Adrenal gland (tissue), 12 donors: Measurements from ENCODE around the gene DNAH6. TPM values are rescaled to one million over a fixed set of nuclear protein-coding genes. Genes with fewer than 3 reads are reported as not detected.

Experiments
- DNase-seq, 7 donors: peaks; one replicate each; pipeline ENCODE4 v3.0.0-alpha.2; 2019 to 2020
- H3K27ac ChIP-seq, 5 donors: fragments of 200-600 bp; sonication (generic) in 4 of 5; 1 replicate in 3 of 5; 2 replicates in 2 of 5; pipeline versions ENCODE4 v1.5.1 to v1.8.0; 2016 to 2020; ENCODE audit warnings: mild to moderate bottlenecking in 1 of 5
- H3K27me3 ChIP-seq: fragments of 200-600 bp; 2 replicates; pipeline ENCODE4 v1.8.0; 2021
- H3K36me3 ChIP-seq, 2 donors: fragments of 200-600 bp; replicated peaks in 1 of 2; 1 replicate in 1 of 2; 2 replicates in 1 of 2; pipeline versions ENCODE4 v1.5.1 to v1.8.0; 2018 to 2022
- H3K4me1 ChIP-seq, 2 donors: fragments of 200-600 bp; replicated peaks in 1 of 2; 1 replicate in 1 of 2; 2 replicates in 1 of 2; pipeline versions ENCODE4 v1.5.1 to v1.8.0; 2018 to 2021
- H3K4me3 ChIP-seq, 4 donors: fragments of 200-600 bp; sonication (generic) in 3 of 4; one replicate each; pipeline ENCODE4 v1.5.1; 2016 to 2018
- H3K9me3 ChIP-seq, 3 donors: fragments of 200-600 bp; sonication (generic) in 1 of 3; replicated peaks in 1 of 3; 1 replicate in 2 of 3; 2 replicates in 1 of 3; pipeline versions ENCODE4 v1.5.1 to v1.8.0; 2016 to 2021
- POLR2A ChIP-seq, 2 donors: fragments of 450-650 bp; IDR thresholded peaks; one replicate each; pipeline ENCODE4 v1.6.1; 2017; ENCODE audit warnings: antibody characterized with exemption in 2 of 2, mild to moderate bottlenecking in 2 of 2, moderate library complexity in 1 of 2
- WGBS, 4 donors: extraction: QIAGEN DNeasy Blood & Tissue Kit in 2 of 4; methylation state at CpG; one replicate each; pipeline versions ENCODE4 v1.1.5 to v1.1.7; 2013 to 2017; 5-methylcytosine and 5-hydroxymethylcytosine counted together
- intact Hi-C, 2 donors: fragments of 100-400 bp; cut with DNase I; formaldehyde crosslinking; loops; one replicate each; pipeline versions ENCODE4 v1.14.1 to v1.15.0; 2022 to 2023
- polyA plus RNA-seq, 3 donors: library from polyadenylated mRNA; stranded (reverse); fragments of 200-250 nt in 2 of 3; fragments of 350-450 nt in 1 of 3; fragmentation: Illumina TruSeq in 1 of 3; extraction: RNeasy Lipid Tissue Mini Kit (QIAGEN cat#74804) in 1 of 3; gene quantifications; one replicate each; pipeline ENCODE4 v1.2.3, GENCODE V29; 2013 to 2014
- total RNA-seq, 9 donors: library from RNA; depleted of rRNA in 4 of 9; stranded (reverse); fragments of >200 nt in 4 of 9; fragments of 120-200 nt in 1 of 9; fragmentation: NEBNext Ultra II Directional in 1 of 9; extraction: Animal tissue kit (Norgen Biotek cat#: 25700) in 1 of 9; gene quantifications; one replicate each; pipeline versions ENCODE4 v1.1.0 to v1.2.4, GENCODE V29; 2013 to 2023
- TF ChIP-seq, protein P1 (sequence below), 6 experiments: fragments of 450-650 bp in 4 of 6; fragments of 200-600 bp in 2 of 6; sonication (generic) in 1 of 6; IDR thresholded peaks; 1 replicate in 5 of 6; 2 replicates in 1 of 6; pipeline versions ENCODE4 v1.5.1 to v1.8.0; 2016 to 2021; ENCODE audit warnings: antibody characterized with exemption in 6 of 6, mild to moderate bottlenecking in 2 of 6, moderate library complexity in 1 of 6
- donor health status: healthy with polysubstance abuse.
- donor health status: Bipolar disorder and iron deficiency.
- donor health status: DM: yes; HTN: yes; CAD: no.
- donor health status: DM: no; HTN: no; CAD: no.
- donor health status: DM: no; HTN: no; CAD: no.
- donor health status: DM: yes; HTN: yes; CAD: no.

Gene DNAH6
- total and polyA plus RNA-seq, 12 donors = 0.06 to 0.74 (median 0.28) TPM

DNA sequence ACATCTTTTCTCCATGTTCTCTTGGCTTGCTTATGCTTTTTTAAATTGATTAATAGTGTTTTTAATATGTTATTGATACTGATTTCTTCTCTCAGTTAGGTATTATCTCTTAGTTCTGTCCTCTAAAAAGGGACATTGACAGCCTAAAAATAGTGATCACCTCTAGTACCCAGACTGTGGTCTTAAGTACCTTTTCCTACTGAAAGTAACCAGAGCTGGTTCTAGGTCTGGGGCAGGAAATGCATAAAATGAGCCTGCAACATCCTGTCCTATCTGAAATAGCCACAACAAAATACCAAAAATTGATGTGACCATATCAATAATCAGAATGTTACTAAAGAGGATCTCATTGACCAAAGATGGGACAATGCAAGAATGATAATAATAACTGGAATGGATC lies 113.3 kb downstream of the DNAH6 start:
- Histone ChIP-seq H3K36me3 (no peaks in the 10 kb centered on the region), H3K4me3 (no peak overlapping the region), H3K27me3 (no peaks in the 10 kb centered on the region), H3K9me3 (no peaks in the 10 kb centered on the region), H3K4me1 (no peaks in the 10 kb centered on the region), H3K27ac (no peak overlapping the region)
- DNase-seq = no peak
- TF ChIP-seq, protein P1, sequence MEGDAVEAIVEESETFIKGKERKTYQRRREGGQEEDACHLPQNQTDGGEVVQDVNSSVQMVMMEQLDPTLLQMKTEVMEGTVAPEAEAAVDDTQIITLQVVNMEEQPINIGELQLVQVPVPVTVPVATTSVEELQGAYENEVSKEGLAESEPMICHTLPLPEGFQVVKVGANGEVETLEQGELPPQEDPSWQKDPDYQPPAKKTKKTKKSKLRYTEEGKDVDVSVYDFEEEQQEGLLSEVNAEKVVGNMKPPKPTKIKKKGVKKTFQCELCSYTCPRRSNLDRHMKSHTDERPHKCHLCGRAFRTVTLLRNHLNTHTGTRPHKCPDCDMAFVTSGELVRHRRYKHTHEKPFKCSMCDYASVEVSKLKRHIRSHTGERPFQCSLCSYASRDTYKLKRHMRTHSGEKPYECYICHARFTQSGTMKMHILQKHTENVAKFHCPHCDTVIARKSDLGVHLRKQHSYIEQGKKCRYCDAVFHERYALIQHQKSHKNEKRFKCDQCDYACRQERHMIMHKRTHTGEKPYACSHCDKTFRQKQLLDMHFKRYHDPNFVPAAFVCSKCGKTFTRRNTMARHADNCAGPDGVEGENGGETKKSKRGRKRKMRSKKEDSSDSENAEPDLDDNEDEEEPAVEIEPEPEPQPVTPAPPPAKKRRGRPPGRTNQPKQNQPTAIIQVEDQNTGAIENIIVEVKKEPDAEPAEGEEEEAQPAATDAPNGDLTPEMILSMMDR (IDR thresholded peaks at IDR 0.05) = no peak
- TF ChIP-seq POLR2A (IDR thresholded peaks at IDR 0.05) = no peak
- intact Hi-C loops = no loop called here

DNA sequence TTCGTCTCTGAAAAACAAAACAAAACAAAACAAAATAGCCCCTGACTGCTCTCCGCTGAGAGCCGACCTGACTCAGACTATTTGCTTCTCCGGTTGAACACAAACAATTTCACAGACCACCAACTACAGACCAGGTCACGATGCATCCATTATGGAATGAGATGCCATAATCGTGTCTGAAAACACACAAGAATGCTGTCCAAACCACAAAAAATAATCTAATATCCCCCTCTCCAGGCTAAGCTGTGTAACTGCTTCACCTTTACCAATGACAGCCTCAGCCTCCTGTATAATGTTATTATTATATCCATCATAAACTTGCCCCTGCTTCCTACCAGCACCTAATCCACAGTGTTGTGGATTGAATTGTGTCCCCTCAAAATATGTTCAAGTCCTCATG lies 114.7 kb downstream of the DNAH6 start:
- TF ChIP-seq, protein P1 (IDR thresholded peaks at IDR 0.05) = peak in 5 of 6 experiments; percentile 15 to 57 (median 56)
- no peak for TF ChIP-seq POLR2A (IDR thresholded peaks at IDR 0.05)
- intact Hi-C loops = loop anchor here in 1 of 2 donors (10.0 kb wide), 1 partner anchor 136 kb away; no protein-coding TSS in a partner anchor
- 31 to 37% (median 35%) methylated on average over 6 of the region's 6 CpGs for WGBS, 4 donors

DNA sequence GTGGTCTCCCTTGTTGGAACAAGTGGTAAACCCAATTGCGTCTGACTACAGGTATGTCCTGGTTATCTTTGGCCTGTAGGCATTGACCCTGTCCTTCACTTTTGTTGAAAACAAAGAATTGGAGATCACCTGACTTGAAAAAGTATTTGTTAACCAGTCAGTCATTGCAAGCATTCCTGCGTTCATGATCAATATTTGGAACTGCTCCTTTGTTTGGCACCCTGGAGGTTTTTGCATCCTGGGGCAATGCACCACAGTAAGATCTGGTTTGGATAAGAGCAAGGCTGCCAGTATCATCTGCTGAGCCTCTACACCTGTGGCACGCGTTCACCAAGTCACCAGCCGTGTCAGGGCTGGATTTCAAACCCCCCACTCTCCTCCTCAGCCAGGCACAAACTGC lies 115.7 kb downstream of the DNAH6 start:
- Histone ChIP-seq H3K9me3 (no peaks in the 10 kb centered on the region), H3K27ac (no peak overlapping the region), H3K36me3 (no peaks in the 10 kb centered on the region), H3K4me1 (no peaks in the 10 kb centered on the region), H3K27me3 (no peaks in the 10 kb centered on the region), H3K4me3 (no peak overlapping the region)
- DNase-seq = no peak
- intact Hi-C loops = loop anchor here in 1 of 2 donors (10.0 kb wide), 1 partner anchor 137 kb away; no protein-coding TSS in a partner anchor
- TF ChIP-seq, protein P1 (IDR thresholded peaks at IDR 0.05) = no peak
- no peak for TF ChIP-seq POLR2A (IDR thresholded peaks at IDR 0.05)
- 65 to 78% (median 71%) methylated on average over 5 of the region's 5 CpGs for WGBS, 4 donors

More for the DNA sequence above, 114.7 kb downstream of the DNAH6 start:
- no peaks in the 10 kb centered on the region for H3K9me3 ChIP-seq
- no peak overlapping the region for H3K4me3 ChIP-seq
- no peak overlapping the region for H3K27ac ChIP-seq
- H3K36me3 ChIP-seq = no peaks in the 10 kb centered on the region
- H3K4me1 ChIP-seq = no peaks in the 10 kb centered on the region
- DNase-seq = no peak
- H3K27me3 ChIP-seq = no peaks in the 10 kb centered on the region

DNA sequence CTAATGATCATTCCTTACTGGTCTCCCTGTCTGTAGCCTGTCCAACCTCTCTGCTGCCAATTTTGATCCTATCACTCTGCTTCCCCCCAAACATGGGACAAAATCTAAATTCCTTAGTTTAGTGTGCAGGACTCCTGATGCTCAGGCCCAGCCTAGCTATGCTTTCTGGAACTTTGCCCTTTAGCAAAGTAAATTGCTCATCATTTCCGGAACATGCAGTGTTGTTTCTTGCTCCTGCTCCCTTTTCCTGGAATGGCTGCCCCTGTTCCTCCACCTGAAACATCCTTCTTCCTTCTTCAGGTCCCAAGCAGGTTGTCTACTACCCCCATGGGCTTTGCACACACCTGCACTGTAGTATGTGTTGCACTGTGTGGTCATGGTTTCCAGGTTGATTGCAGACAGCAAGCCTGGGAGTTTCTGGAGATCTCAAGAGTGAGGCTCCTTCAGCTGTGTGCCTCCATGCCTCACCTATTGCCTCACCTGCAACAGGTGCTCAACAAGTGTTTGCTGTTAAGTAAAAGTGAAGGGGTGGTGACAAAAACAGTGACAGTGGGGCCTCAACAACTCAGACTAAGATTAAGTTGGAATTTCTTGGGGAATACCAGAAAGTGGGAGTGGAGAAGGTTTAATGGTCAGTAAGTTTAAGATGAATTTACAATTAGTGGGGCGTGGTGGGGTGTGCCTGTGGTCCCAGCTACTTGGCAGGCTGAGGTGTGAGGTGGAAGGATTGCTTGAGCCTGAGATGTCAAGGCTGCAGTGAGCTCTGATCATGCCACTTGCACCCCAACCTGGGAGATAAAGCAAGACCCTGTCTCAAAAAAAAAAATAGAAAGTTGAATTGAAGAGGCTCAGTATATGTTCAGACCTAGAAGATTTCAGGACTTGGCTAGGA lies 120.0 kb downstream of the DNAH6 start:
- intact Hi-C loops = loop anchor here in 1 of 2 donors (10.0 kb wide), 1 partner anchor 142 kb away; no protein-coding TSS in a partner anchor
- 63 to 78% (median 71%) methylated on average over 2 of the region's 2 CpGs for WGBS, 4 donors

More for the DNA sequence above, 120.0 kb downstream of the DNAH6 start:
- no peaks in the 10 kb centered on the region for H3K36me3 ChIP-seq
- no peaks in the 10 kb centered on the region for H3K27me3 ChIP-seq
- TF ChIP-seq, protein P1 (IDR thresholded peaks at IDR 0.05) = no peak
- no peak for TF ChIP-seq POLR2A (IDR thresholded peaks at IDR 0.05)
- no peaks in the 10 kb centered on the region for H3K9me3 ChIP-seq
- H3K27ac ChIP-seq = no peak overlapping the region
- no peak for DNase-seq
- no peaks in the 10 kb centered on the region for H3K4me1 ChIP-seq
- H3K4me3 ChIP-seq = no peak overlapping the region
